IPS DF 4.7 (cell line): ENCODE data around the gene LPA.
"Not testable (repeated sequence)": the region's sequence is repeated elsewhere in the genome, so short reads cannot be mapped to it uniquely, and the experiment has no call there.

Source experiments
- DNase-seq: peaks from one replicate; pipeline ENCODE4 v3.0.0-alpha.2; 2013; ENCODE audit warnings: low spot score; ENCODE audit errors: extremely low read depth

Gene LPA, protein sequence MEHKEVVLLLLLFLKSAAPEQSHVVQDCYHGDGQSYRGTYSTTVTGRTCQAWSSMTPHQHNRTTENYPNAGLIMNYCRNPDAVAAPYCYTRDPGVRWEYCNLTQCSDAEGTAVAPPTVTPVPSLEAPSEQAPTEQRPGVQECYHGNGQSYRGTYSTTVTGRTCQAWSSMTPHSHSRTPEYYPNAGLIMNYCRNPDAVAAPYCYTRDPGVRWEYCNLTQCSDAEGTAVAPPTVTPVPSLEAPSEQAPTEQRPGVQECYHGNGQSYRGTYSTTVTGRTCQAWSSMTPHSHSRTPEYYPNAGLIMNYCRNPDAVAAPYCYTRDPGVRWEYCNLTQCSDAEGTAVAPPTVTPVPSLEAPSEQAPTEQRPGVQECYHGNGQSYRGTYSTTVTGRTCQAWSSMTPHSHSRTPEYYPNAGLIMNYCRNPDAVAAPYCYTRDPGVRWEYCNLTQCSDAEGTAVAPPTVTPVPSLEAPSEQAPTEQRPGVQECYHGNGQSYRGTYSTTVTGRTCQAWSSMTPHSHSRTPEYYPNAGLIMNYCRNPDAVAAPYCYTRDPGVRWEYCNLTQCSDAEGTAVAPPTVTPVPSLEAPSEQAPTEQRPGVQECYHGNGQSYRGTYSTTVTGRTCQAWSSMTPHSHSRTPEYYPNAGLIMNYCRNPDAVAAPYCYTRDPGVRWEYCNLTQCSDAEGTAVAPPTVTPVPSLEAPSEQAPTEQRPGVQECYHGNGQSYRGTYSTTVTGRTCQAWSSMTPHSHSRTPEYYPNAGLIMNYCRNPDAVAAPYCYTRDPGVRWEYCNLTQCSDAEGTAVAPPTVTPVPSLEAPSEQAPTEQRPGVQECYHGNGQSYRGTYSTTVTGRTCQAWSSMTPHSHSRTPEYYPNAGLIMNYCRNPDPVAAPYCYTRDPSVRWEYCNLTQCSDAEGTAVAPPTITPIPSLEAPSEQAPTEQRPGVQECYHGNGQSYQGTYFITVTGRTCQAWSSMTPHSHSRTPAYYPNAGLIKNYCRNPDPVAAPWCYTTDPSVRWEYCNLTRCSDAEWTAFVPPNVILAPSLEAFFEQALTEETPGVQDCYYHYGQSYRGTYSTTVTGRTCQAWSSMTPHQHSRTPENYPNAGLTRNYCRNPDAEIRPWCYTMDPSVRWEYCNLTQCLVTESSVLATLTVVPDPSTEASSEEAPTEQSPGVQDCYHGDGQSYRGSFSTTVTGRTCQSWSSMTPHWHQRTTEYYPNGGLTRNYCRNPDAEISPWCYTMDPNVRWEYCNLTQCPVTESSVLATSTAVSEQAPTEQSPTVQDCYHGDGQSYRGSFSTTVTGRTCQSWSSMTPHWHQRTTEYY (N-terminal part only)

DNA sequence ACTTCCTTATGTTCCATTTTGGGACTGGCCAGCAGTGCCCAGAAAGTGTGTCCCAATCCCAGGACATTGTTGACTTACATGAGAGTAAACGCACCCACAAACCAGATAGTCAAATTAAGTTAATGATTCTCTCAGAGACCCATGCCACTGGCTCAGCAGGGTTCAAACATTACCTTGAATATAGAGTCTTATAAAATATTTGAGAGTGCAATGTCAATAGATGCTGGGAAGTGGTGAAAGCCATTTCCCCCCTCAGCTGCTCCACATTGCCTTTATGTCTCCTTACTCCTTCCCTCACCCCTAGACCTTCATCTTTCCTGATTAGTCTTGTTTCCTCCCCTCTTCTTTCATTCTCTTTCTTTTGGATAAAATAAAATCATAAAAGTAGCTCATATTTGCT is at the start of gene LPA:
TSS of gene LPA (minus strand) at position 78 of the 400 bp plus-strand sequence. CDS start at position 17, 61 bp downstream.
- not testable (repeated sequence) for DNase-seq

DNA sequence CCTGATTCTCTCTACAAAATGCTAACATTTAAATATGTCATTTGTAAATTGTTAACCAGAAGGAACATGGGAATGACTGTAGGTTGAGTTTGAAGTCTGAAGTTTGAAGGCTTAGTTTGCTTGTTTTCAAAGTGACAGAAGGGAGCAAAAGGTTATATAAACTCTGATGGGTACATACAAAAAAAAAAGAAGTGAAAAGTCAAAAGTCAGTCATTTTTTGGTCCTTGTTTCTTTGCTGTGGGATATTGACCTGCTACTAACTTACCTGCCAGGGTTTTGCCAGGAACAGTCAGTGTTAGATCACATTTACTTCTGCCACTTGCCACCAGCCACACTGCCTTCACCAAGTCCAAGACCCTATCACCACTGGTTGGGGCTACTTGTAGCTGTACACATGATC is 44.9 kb upstream of the LPA start:
- not testable (repeated sequence) for DNase-seq

DNA sequence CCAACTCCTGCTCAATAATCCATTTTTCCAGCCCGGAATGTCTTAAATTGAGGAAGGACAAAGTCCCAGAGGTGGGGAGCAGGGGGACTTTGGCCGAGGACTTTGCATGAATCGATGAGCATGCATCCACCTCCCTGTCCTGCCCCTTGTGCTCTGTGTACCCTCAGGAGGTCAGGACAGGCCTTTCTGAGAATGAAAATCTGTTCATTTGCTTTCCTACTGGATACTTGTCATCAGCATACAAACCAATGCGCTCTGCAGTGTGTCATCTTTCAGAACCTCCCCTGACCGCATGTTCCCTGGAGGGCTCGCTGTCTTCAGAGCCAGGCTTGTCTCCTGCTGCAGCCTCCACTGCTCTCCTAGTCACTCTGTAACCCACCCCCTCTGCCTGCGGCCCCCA is 40.6 kb upstream of the LPA start:
- not testable (repeated sequence) for DNase-seq

DNA sequence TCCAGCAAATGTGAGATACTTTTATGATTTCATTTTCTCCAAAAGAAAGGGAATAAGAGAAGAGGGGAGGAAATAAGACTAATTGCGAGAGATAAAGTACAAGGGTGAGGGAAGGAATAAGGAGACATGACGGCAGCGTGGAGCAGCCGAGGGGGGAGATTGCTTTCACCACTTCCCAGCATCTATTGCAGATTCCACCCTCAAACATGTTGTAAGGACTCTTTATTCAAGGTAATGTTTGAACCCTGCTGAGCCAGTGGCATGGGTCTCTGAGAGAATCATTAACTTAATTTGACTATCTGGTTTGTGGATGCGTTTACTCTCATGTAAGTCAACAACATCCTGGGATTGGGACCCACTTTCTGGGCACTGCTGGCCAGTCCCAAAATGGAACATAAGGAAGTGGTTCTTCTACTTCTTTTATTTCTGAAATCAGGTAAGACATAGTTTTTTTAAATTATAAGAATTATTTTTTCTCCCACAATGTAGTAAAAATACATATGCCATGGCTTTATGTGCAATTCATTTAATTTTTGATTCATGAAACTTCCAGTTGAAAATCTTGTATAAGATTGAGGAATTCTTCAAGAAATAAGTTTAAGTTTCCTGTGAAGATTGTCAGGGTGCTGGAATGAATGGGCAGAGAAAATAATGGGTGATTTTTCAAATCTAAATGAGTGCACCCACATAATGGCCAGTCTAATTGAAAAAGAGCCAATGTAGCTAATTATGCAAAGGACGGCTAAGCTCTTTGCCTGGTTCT is 38.0 kb upstream of the LPA start, which contains the start of gene PLG:
TSS of gene PLG (plus strand) at position 327 of the 763 bp plus-strand sequence. CDS start at position 388, 61 bp downstream.
- not testable (repeated sequence) for DNase-seq

DNA sequence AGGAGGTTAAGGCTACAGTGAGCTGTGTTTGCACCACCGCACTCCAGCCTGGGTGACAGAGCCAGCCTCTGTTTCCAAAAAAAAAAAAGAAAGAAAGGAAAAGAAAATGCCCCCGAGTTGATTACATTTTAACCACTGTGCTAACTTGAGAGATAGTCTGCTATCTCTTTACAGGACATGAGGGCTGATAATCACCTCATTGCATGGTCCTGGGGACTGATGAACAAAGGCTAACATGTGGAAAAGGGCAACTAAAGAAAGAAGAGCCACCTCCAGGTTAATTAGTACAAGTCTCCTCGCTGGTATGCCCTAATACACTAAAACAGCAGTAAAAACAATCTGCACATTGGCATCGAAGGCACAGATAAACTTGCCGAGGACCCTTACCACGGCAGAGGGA is 33.8 kb upstream of the LPA start:
- DNase-seq, result no peak

DNA sequence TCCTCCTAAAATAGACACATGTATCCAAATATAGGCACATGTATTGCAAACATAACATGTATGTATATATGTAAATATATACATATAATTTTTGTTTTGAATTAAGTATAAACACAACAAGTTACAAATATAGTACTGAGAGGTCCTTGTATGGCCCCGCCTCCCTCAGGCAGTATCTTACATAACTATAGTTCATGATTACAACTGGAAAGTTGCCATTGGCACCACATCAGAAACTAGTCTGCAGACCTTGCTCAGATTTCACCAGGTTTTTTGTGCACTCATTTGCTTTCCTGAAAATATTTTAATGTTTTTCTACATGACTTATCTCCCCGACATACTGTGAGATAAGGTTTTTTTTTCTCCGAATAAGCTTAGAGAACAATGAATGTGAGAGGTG is 32.8 kb upstream of the LPA start:
- not testable (repeated sequence) for DNase-seq

DNA sequence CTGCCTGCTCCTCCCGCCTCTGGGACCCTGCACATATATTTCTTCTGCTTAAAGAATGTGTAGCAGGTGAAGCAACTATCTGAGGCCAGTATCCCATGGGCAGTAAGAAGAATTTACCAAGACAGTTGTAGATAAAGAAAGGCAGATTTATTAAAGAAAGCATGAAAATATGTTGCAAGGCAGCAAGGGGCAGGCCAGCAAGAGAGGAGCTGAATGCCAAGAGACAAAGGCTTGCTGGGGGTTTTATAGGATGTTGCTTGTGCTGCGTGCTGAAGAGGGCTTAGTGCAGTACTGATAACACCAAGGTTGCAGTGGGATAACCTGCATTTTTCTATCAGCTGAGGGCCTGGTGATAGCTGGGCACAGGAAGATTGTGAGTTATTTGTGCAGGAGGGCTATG is 31.5 kb upstream of the LPA start:
- not testable (repeated sequence) for DNase-seq

DNA sequence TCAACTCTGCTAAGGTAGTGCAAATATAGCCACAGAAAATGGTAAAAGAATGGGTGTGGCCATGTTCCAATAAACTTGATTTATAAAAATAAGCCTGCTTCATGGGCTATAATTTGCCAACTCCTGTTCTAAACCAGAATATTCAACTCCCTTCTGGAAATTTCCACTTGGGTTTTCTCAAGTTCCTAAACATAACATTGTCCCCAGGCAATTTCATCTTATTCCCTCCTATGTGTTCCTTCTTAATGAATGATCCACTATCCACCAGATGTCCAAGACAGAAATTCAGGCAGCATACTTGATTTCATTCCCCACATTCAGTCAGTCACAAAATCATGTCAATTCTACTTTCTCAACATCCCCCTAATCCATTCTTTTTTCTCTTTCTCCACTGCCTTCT is 30.9 kb upstream of the LPA start:
- not testable (repeated sequence) for DNase-seq

DNA sequence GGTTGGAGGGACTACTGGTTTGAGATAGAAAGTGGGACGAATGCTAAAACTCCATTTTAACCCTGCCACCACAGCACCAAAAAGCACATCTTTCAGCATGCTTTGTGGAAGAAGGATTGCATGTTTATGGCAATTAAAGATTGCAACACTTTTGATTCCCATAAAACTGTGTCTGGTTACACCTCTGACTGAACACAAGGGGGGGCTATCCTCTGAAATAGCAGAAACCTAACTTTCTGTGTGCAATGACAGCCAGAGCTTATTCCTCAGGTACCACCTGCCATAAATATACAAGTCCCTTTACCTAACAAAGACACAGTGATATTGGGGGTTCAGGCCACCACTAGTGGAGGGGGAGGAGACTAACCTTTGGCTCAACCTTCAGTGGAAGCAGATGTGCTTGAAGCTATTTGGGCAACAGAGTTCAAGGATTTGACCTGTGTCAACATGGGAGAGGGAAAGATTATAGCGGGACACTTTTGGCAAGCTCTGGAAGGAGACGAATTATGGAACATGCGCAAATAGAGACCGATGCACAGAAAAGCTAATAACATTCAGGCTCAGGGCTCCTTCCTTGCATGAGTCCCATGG is 28.4 kb upstream of the LPA start:
- DNase-seq, result no peak

DNA sequence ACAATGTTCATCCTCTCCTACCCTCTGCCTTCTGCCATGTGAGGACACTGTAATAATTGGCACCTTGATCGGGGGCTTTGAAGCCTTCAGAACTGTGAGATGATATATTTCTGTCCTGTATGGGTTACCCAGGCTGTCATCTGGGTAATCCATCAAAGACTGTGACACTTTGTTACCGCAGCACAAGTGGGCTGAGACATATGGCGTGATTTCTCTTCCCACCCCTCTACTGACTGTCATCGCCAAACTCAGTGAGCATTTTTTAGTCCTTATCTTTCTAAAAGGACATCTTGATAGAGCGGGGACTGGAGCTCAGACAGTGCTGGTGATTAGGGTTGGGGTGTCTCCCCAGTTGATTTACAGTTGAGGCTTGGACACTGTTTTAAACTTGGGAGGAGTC is 27.5 kb upstream of the LPA start:
- DNase-seq, result no peak

DNA sequence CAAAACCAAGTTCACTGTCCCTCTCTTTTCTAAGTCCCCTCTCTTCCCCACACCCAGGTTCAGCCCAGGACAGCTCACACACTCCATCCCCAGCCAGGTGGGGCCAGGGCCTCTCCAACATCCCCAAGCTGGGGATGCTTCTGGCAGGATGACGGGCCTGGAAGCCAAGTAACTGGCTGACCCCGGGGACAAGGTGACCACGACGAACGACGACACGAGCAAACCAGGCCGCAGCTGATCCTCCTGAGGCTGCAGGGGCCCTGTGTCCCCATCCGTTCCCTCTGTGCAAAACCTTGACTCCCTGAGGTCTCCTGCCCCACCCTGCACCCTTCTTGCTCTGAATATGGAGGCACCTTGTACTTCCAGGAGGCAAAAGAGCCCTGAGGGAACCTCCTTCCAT is 26.4 kb upstream of the LPA start:
- DNase-seq, result no peak

DNA sequence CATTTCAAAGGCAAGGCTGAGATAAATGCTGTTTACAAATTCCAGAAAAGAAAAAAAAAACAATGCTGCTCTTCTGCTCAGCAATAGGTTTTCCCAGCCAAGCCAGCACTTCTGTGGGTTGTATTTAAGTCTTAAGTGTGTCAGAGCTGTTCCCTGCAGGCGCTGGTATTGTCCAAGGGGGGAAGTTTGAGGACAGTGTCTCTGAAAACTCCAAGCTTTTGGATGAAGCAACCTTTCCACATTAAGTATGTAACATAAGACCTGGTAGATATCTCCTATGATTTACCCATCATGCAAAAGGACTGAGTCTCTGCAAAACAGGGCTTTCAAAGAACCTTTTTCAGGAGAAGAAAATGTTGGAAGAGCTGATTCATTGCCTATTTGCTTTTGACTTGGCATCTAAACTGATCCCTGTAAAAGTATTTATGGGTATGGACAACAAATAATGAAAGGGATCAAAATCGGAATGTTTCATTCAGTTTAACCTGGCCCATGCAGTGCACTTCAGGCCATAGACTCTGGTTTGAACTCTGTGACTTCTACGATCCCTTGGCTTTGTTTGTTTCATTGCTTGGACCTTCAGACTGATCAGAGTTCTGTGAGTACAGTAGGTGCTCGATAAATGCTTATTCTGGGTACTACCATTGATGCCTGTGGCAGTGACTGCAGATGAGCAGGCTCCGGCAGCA is 21.8 kb upstream of the LPA start:
- DNase-seq, result no peak

DNA sequence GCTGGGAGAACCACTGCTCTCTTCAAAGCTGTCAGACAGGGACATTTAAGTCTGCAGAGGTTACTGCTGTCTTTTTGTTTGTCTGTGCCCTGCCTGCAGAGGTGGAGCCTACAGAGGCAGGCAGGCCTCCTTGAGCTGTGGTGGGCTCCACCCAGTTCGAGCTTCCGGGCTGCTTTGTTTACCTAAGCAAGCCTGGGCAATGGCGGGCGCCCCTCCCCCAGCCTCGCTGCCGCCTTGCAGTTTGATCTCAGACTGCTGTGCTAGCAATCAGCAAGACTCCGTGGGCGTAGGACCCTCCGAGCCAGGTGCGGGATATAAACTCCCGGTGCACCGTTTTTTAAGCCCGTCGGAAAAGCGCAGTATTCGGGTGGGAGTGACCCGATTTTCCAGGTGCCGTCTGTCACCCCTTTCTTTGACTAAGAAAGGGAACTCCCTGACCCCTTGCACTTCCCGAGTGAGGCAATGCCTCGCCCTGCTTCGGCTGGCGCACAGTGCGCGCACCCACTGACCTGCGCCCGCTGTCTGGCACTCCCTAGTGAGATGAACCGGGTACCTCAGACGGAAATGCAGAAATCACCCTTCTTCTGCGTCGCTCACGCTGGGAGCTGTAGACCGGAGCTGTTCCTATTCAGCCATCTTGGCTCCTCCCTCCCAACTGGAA is 21.2 kb upstream of the LPA start:
- not testable (repeated sequence) for DNase-seq

DNA sequence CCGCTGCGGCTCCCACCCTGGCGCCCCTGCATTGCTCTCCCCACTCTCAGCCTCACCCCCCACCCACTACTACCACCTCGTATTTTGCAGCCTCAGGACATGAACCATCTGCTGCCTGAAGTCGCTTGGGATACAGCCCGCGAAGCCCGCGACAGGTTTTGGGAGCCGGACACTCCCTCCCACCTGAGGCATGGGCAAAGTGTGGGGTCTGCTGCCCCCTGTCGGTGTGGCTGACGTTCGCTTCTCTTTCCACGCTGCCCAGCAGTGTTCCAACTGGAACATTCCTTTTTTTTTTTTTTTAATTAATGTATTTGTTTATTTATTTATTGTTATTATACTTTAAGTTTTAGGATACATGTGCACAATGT is 15.3 kb upstream of the LPA start:
- no peak for DNase-seq

DNA sequence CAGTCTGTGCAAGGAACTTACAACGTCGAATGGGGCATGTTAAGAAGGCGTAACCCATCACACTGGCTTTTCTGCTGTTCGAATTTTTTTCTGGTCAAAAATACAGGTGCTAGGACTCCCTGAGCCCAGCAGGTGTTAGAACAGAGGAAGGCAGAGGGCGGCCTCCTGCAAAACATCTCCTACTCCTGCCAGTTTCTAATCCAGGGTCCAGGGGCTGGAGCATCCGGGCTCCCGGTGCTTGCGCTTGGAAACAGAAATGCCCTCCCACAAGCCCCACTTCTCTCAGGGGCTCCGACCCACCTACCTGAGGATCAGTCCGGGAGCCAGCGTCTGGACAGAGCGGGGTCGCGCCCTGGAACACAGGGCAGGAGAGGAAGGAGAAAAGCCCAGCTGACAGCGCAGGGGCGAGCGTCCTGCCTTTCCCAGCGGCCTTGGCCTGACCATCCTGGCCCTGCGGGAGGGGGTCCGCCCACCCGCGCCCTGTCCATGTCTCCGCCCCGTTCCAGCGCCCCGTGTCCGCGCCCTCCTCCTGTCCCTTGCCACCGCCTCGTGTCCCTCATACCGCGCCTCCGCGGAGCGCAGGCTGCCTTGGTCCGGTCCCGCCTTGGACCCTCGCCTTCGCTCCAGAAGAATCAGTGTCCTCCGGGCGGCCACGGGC is 14.8 kb upstream of the LPA start:
- no peak for DNase-seq

DNA sequence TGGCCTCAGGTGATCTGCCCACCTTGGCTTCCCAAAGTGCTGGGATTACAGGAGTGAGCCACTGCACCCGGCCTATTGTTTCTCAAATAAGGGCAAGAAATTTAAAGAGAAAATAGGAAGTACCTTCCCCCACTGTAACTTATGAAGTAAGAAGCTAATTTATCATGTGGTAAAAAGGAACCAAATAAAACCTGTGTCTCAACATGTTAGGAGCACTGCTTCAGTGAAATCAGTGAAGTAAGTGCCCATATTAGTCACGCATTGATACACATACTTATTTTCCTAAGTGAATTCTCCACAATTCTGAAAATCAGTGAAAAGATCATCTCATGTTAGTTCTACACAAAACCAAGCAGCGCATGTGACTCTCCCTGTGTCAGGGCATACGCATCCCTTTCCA is 14.2 kb upstream of the LPA start:
- DNase-seq, result no peak

DNA sequence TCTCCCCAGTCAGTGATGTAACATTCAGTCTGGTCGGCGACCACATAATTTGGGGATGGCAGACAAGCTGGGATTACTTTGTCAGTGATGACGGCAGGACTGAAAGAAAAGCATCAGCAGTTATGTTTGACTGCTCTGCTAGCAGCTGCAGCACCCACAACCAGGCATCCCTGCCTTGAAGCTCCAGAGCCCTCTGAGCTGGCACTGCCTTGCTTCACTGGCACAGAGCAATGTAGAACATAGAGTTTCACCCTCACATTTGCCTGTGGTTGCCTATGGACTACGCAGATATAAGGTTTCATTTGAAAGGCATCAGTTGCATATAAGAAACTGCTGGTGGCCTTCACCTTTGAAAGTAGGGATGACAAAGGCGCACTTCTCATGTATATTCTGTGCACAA is 12.3 kb upstream of the LPA start:
- DNase-seq, result not testable (repeated sequence)

DNA sequence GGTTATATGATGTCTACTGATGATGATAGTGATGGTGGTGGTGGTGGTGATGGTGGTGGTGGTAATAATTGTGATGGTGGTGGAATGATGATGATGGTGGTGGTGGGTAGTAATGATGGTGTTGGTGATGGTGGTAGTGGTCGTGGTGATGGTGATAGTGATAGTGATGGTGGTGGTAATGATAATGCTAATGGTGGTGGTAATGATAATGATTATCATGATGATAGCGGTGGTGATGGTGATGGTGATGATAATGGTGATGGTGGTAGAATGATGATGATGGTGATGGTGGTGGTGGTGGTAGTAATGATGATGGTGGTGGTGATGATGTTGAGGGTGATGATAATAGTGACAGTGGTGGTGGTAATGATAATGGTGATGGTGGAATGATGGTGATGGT is 4.5 kb upstream of the LPA start:
- DNase-seq, result no peak
